Keratinocyte (primary cell): ENCODE measurements around the gene ANO9. TPM values are rescaled to one million over a fixed set of nuclear protein-coding genes. Genes with fewer than 3 reads are reported as not detected.

ENCODE experiments used
- DNase-seq: peaks from one replicate; pipeline ENCODE4 v3.0.0-alpha.2; 2011; ENCODE audit warnings: low read depth, missing footprints, low spot score
- FAIRE-seq: peaks from 2 replicates; lab custom pipeline; 2011; peaks lifted over from hg19 to GRCh38; lab: Jason Lieb, UNC
- H2AFZ ChIP-seq: 2 replicates; pipeline ENCODE4 v1.6.0; 2012; ENCODE audit warnings: low read length, control low read depth, inconsistent platforms; ENCODE audit not compliant: control insufficient read depth
- H3K27ac ChIP-seq: 2 replicates; pipeline ENCODE4 v1.5.1; 2011; ENCODE audit warnings: low read length; ENCODE audit not compliant: control insufficient read depth, insufficient read depth
- H3K27me3 ChIP-seq: 3 replicates; pipeline ENCODE4 v1.6.0; 2011; ENCODE audit warnings: low read length; ENCODE audit not compliant: control insufficient read depth, insufficient read depth; ENCODE audit errors: extremely low read depth
- H3K36me3 ChIP-seq, 2 experiments: 2 replicates in 1 of 2; 3 replicates in 1 of 2; pipeline ENCODE4 v1.5.1; 2011; ENCODE audit warnings: low read length in 2 of 2, mild to moderate bottlenecking in 1 of 2; ENCODE audit not compliant: control insufficient read depth in 2 of 2, insufficient read depth in 2 of 2; ENCODE audit errors: extremely low read depth in 1 of 2
- H3K4me1 ChIP-seq: 3 replicates; pipeline ENCODE4 v1.5.1; 2011; ENCODE audit warnings: low read length; ENCODE audit not compliant: control insufficient read depth, insufficient read depth; ENCODE audit errors: extremely low read depth
- H3K4me2 ChIP-seq: 3 replicates; pipeline ENCODE4 v1.6.0; 2011; ENCODE audit warnings: low read depth, low read length; ENCODE audit not compliant: control insufficient read depth, insufficient read depth; ENCODE audit errors: extremely low read depth
- H3K4me3 ChIP-seq, 3 experiments: fragments of 200-600 bp in 1 of 3; sonication (generic) in 1 of 3; 2 replicates in 2 of 3; 3 replicates in 1 of 3; pipeline ENCODE4 v1.5.1; 2011 to 2016; ENCODE audit warnings: low read length in 3 of 3, mild to moderate bottlenecking in 3 of 3, control low read depth in 2 of 3, inconsistent platforms in 1 of 3, low read depth in 1 of 3, mixed read lengths in 1 of 3, mixed run types in 1 of 3, moderate library complexity in 1 of 3; ENCODE audit not compliant: control insufficient read depth in 2 of 3, insufficient read depth in 2 of 3; ENCODE audit errors: extremely low read depth in 1 of 3
- H3K79me2 ChIP-seq: 2 replicates; pipeline ENCODE4 v1.6.0; 2012; ENCODE audit warnings: low read length; ENCODE audit not compliant: control insufficient read depth, insufficient read depth
- H3K9ac ChIP-seq: 3 replicates; pipeline ENCODE4 v1.6.0; 2011; ENCODE audit warnings: low read length; ENCODE audit not compliant: control insufficient read depth, insufficient read depth; ENCODE audit errors: extremely low read depth
- H3K9me1 ChIP-seq: 3 replicates; pipeline ENCODE4 v1.6.0; 2011; ENCODE audit warnings: low read length; ENCODE audit not compliant: control insufficient read depth, insufficient read depth; ENCODE audit errors: extremely low read depth
- H3K9me3 ChIP-seq: 2 replicates; pipeline ENCODE4 v1.5.1; 2012; ENCODE audit warnings: low read depth, low read length; ENCODE audit not compliant: control insufficient read depth
- H4K20me1 ChIP-seq: 3 replicates; pipeline ENCODE4 v1.6.0; 2011; ENCODE audit warnings: low read length; ENCODE audit not compliant: control insufficient read depth, insufficient read depth; ENCODE audit errors: extremely low read depth
- CTCF ChIP-seq, 3 experiments: IDR thresholded peaks in 1 of 3; conservative IDR thresholded peaks in 1 of 3; optimal IDR thresholded peaks in 1 of 3; 2 replicates in 2 of 3; 3 replicates in 1 of 3; pipeline versions ENCODE3 to v1.5.1; 2011; ENCODE audit warnings: low read length in 3 of 3, mild to moderate bottlenecking in 3 of 3, moderate library complexity in 2 of 3, control low read depth in 1 of 3, inconsistent platforms in 1 of 3; ENCODE audit not compliant: insufficient read depth in 2 of 3; ENCODE audit errors: extremely low read depth in 1 of 3
- EZH2 ChIP-seq: IDR thresholded peaks from one replicate; pipeline ENCODE4 v1.6.1; 2012; ENCODE audit warnings: inconsistent platforms, mild to moderate bottlenecking, low read length, moderate library complexity
- dilution Hi-C: fragments of 300-500 bp; cut with MboI; formaldehyde crosslinking; loops from one replicate; pipeline ENCODE4 v1.7.0; 2020; ENCODE audit warnings: low sequenced_read_pairs; ENCODE audit not compliant: extremely low pct_ligation_motif_present
- polyA plus RNA-seq, 5 experiments: library from polyadenylated mRNA; depleted of rRNA in 3 of 5; stranded (reverse) in 3 of 5; stranded (forward) in 1 of 5; unstranded in 1 of 5; fragments of >200 nt; gene quantifications; 1 replicate in 1 of 5; 2 replicates in 3 of 5; 3 replicates in 1 of 5; pipeline versions ENCODE4 v1.2.1 to v1.2.3, GENCODE V29; 2011 to 2012; ENCODE audit warnings: missing spikeins in 2 of 5, low read depth in 1 of 5, low replicate concordance in 1 of 5

Gene ANO9
- polyA plus RNA-seq, 1 donor (not counting 4 experiments of a cell fraction or from before 2014, with no cell fraction given), result 16.1 TPM

- no peak for DNase-seq
- Histone ChIP-seq H3K9me3 (no peaks in the 10 kb centered on the region), H3K4me3 (no peak overlapping the region), H3K4me2 (no peak overlapping the region), H3K27me3 (no peaks in the 10 kb centered on the region), H2AFZ (no peak overlapping the region), H3K36me3 (peaks cover 0 to 2% of the 10 kb centered on the region in 2 experiments), H3K27ac (no peak overlapping the region), H3K9ac (no peak overlapping the region), H4K20me1 (no peaks in the 10 kb centered on the region), H3K79me2 (peaks cover 19% of the 10 kb centered on the region), H3K9me1 (no peaks in the 10 kb centered on the region), H3K4me1 (peaks cover 12% of the 10 kb centered on the region)
- no peak for FAIRE-seq
- TF ChIP-seq CTCF (optimal IDR thresholded peaks at IDR 0.05 in 1 of 3, IDR thresholded peaks at IDR 0.05 in 1 of 3, conservative IDR thresholded peaks at IDR 0.05 in 1 of 3; ENCODE audit: extremely low read depth in 1 of 3, insufficient read depth in 2 of 3, low read length in 3 of 3), result no peak
- TF ChIP-seq EZH2, result no peak
- dilution Hi-C loops, result no loop called here
Measured at GRCh38 chr11:465896-466530, 24.2 kb upstream of the ANO9 start.

- Histone ChIP-seq H3K9me1 (no peaks in the 10 kb centered on the region), H3K36me3 (peaks cover 4 to 9% of the 10 kb centered on the region in 2 experiments), H3K9me3 (no peaks in the 10 kb centered on the region), H2AFZ (no peak overlapping the region), H3K4me3 (no peak overlapping the region), H4K20me1 (no peaks in the 10 kb centered on the region), H3K9ac (no peak overlapping the region), H3K4me1 (peaks cover 28% of the 10 kb centered on the region), H3K27ac (no peak overlapping the region), H3K79me2 (peaks cover 22% of the 10 kb centered on the region), H3K4me2 (no peak overlapping the region), H3K27me3 (no peaks in the 10 kb centered on the region)
- no peak for FAIRE-seq
- dilution Hi-C loops, result no loop called here
- no peak for DNase-seq
- TF ChIP-seq EZH2, result no peak
Measured at GRCh38 chr11:464316-464715, 22.5 kb upstream of the ANO9 start.
